HEK293 (cell line): ENCODE data around the gene KRT5.

Source experiments
- AEBP2 ChIP-seq: fragments of 450-650 bp; formaldehyde crosslinking; IDR thresholded peaks from 2 replicates; pipeline ENCODE4 v1.5.1; 2016; ENCODE audit warnings: missing biosample characterization, missing genetic modification characterization, borderline replicate concordance
- KLF1 ChIP-seq: fragments of 450-650 bp; formaldehyde crosslinking; IDR thresholded peaks from 2 replicates; pipeline ENCODE4 v1.5.1; 2016; ENCODE audit warnings: missing biosample characterization, missing genetic modification characterization
- PATZ1 ChIP-seq: fragments of 450-650 bp; formaldehyde crosslinking; IDR thresholded peaks from 2 replicates; pipeline ENCODE4 v1.5.1; 2016; ENCODE audit warnings: missing biosample characterization, missing genetic modification characterization
- ZBTB1 ChIP-seq: fragments of 450-650 bp; formaldehyde crosslinking; IDR thresholded peaks from 2 replicates; pipeline ENCODE4 v1.5.1; 2016; ENCODE audit warnings: missing biosample characterization, missing genetic modification characterization
- ZBTB20 ChIP-seq: fragments of 450-650 bp; formaldehyde crosslinking; IDR thresholded peaks from 2 replicates; pipeline ENCODE4 v1.5.1; 2016; ENCODE audit warnings: missing biosample characterization, missing genetic modification characterization
- ZBTB21 ChIP-seq: fragments of 450-650 bp; formaldehyde crosslinking; IDR thresholded peaks from 2 replicates; pipeline ENCODE4 v1.5.1; 2017; ENCODE audit warnings: missing biosample characterization, missing genetic modification characterization
- ZNF121 ChIP-seq: fragments of 450-650 bp; formaldehyde crosslinking; IDR thresholded peaks from 2 replicates; pipeline ENCODE4 v1.5.1; 2016; ENCODE audit warnings: missing biosample characterization, missing genetic modification characterization
- ZNF148 ChIP-seq: fragments of 450-650 bp; formaldehyde crosslinking; IDR thresholded peaks from 2 replicates; pipeline ENCODE4 v1.5.0; 2017; ENCODE audit warnings: missing biosample characterization, missing genetic modification characterization, borderline replicate concordance
- ZNF19 ChIP-seq: fragments of 450-650 bp; formaldehyde crosslinking; IDR thresholded peaks from 2 replicates; pipeline ENCODE4; 2016; ENCODE audit warnings: missing biosample characterization, missing genetic modification characterization, low read depth
- ZNF23 ChIP-seq: fragments of 450-650 bp; formaldehyde crosslinking; IDR thresholded peaks from 2 replicates; pipeline ENCODE4 v1.5.1; 2016; ENCODE audit warnings: missing biosample characterization, missing genetic modification characterization, borderline replicate concordance
- ZNF280C ChIP-seq: fragments of 450-650 bp; formaldehyde crosslinking; IDR thresholded peaks from 2 replicates; pipeline ENCODE4 v1.5.1; 2016; ENCODE audit warnings: missing biosample characterization, missing genetic modification characterization
- ZNF350 ChIP-seq: fragments of 450-650 bp; formaldehyde crosslinking; IDR thresholded peaks from 2 replicates; pipeline ENCODE4 v1.5.0; 2017; ENCODE audit warnings: missing biosample characterization, mild to moderate bottlenecking, missing genetic modification characterization
- ZNF391 ChIP-seq: fragments of 450-650 bp; formaldehyde crosslinking; IDR thresholded peaks from 2 replicates; pipeline ENCODE4 v1.5.1; 2016; ENCODE audit warnings: low read depth, missing biosample characterization, missing genetic modification characterization, borderline replicate concordance
- ZNF423 ChIP-seq: fragments of 450-650 bp; formaldehyde crosslinking; IDR thresholded peaks from 2 replicates; pipeline ENCODE4 v1.5.1; 2016; ENCODE audit warnings: missing biosample characterization, missing genetic modification characterization
- ZNF449 ChIP-seq: fragments of 450-650 bp; formaldehyde crosslinking; IDR thresholded peaks from 2 replicates; pipeline ENCODE4 v1.5.1; 2017; ENCODE audit warnings: missing biosample characterization, mild to moderate bottlenecking, missing genetic modification characterization, moderate library complexity
- ZNF488 ChIP-seq: fragments of 450-650 bp; formaldehyde crosslinking; IDR thresholded peaks from 2 replicates; pipeline ENCODE4 v1.5.1; 2016; ENCODE audit warnings: missing biosample characterization, missing genetic modification characterization
- ZNF521 ChIP-seq: fragments of 450-650 bp; formaldehyde crosslinking; IDR thresholded peaks from 2 replicates; pipeline ENCODE4 v1.5.1; 2017; ENCODE audit warnings: missing biosample characterization, mild to moderate bottlenecking, missing genetic modification characterization
- ZNF571 ChIP-seq: fragments of 450-650 bp; formaldehyde crosslinking; IDR thresholded peaks from 2 replicates; pipeline ENCODE4 v1.5.0; 2017; ENCODE audit warnings: missing biosample characterization, missing genetic modification characterization
- ZNF600 ChIP-seq: fragments of 450-650 bp; formaldehyde crosslinking; IDR thresholded peaks from 2 replicates; pipeline ENCODE4 v1.5.1; 2016; ENCODE audit warnings: missing biosample characterization, missing genetic modification characterization
- ZNF623 ChIP-seq: fragments of 450-650 bp; formaldehyde crosslinking; IDR thresholded peaks from 2 replicates; pipeline ENCODE4 v1.5.1; 2016; ENCODE audit warnings: missing biosample characterization, missing genetic modification characterization
- ZNF664 ChIP-seq: fragments of 450-650 bp; formaldehyde crosslinking; IDR thresholded peaks from 2 replicates; pipeline ENCODE4 v1.5.1; 2016; ENCODE audit warnings: missing biosample characterization, missing genetic modification characterization
- ZNF777 ChIP-seq: fragments of 450-650 bp; formaldehyde crosslinking; IDR thresholded peaks from 2 replicates; pipeline ENCODE4 v1.5.1; 2017; ENCODE audit warnings: missing biosample characterization, missing genetic modification characterization, borderline replicate concordance
- ZNF830 ChIP-seq: fragments of 450-650 bp; IDR thresholded peaks from 2 replicates; pipeline ENCODE4 v1.5.0; 2018; ENCODE audit warnings: missing biosample characterization, missing genetic modification characterization, low read depth, mild to moderate bottlenecking, moderate library complexity
- ZNF837 ChIP-seq: fragments of 450-650 bp; formaldehyde crosslinking; IDR thresholded peaks from 2 replicates; pipeline ENCODE4 v1.5.1; 2016; ENCODE audit warnings: missing biosample characterization, missing genetic modification characterization
- ZSCAN18 ChIP-seq: fragments of 450-650 bp; formaldehyde crosslinking; IDR thresholded peaks from 2 replicates; pipeline ENCODE4 v1.5.1; 2016; ENCODE audit warnings: missing biosample characterization, missing genetic modification characterization
- ZSCAN5A ChIP-seq: fragments of 450-650 bp; formaldehyde crosslinking; IDR thresholded peaks from 2 replicates; pipeline ENCODE4 v1.5.1; 2016; ENCODE audit warnings: missing biosample characterization, missing genetic modification characterization

The KRT5 gene

GRCh38 chr12:52539083-52539820, 19.1 kb upstream of the KRT5 start (continued):
- TF ChIP-seq AEBP2 (tag by site-specific recombination) (no peak), ZNF777 (no peak), ZBTB20 (peak; percentile 42; the same call in 1 of the 2 replicates), ZNF19 (tag by site-specific recombination) (no peak), ZNF600 (tag by site-specific recombination) (no peak), PATZ1 (tag by site-specific recombination) (no peak), ZNF23 (tag by site-specific recombination) (no peak), ZSCAN5A (tag by site-specific recombination) (no peak), KLF1 (tag by site-specific recombination) (no peak), ZBTB1 (tag by site-specific recombination) (no peak), ZNF280C (tag by site-specific recombination) (no peak), ZSCAN18 (tag by site-specific recombination) (no peak), ZBTB21 (tag by site-specific recombination) (0 out of 2 replicates have a peak, but pooled peaks have one; percentile 13), ZNF488 (tag by site-specific recombination) (no peak), ZNF423 (tag by site-specific recombination) (no peak), ZNF837 (tag by site-specific recombination) (no peak), ZNF571 (tag by site-specific recombination) (no peak), ZNF148 (tag by site-specific recombination) (no peak), ZNF391 (no peak), ZNF623 (tag by site-specific recombination) (no peak), ZNF664 (tag by site-specific recombination) (no peak), ZNF121 (no peak), ZNF449 (tag by site-specific recombination) (no peak), ZNF350 (no peak), ZNF830 (tag by site-specific recombination) (no peak), ZNF521 (tag by site-specific recombination) (no peak)
